Cortex of kidney (tissue), 1 donor: ENCODE results near the gene REV3L.

Experiments used
- DNase-seq: peaks from one replicate; lab custom pipeline; 2025; lab: John Stamatoyannopoulos, UW

The REV3L gene

DNA sequence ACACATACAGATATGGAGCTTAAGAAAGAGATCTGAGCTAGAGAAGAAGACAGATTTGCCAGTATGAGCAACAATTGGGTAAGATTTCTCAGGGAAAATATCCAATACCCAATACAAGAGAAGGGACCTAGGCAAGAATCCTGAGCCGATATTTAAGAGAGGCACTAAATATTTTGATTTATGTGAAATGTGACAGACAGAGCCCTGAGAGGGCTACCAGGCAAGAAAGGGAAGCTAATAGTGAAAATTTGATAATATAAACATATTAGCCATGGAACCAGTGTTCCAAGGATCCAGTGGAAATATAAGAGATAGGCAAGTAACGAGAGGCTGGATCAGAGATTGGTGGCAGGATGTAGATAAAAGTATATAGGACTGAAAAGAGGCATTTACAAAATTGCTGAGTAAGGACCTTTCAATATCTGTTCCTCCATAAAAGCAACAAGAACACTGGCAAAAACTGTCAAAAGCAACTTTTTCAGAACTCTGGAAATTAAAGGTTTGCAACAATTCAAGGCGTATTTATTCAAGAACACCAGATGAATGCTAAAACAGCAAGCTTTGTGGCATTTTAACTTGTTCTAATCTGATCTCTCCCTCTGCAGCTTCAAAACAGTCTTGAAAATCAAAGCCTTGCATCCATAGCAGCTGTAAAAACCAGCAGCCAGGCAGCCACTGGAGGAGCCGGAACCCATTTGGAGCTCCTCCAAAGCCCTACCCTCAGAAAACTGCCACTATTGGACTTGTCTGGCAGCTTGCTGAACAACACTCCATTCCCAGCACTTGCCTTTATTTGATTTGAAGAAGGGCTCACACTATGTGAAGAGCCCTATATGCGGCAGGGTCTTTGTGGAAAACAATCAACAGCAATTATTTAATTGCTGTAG, 58.8 kb downstream of the REV3L start:
- DNase-seq, result no peak

DNA sequence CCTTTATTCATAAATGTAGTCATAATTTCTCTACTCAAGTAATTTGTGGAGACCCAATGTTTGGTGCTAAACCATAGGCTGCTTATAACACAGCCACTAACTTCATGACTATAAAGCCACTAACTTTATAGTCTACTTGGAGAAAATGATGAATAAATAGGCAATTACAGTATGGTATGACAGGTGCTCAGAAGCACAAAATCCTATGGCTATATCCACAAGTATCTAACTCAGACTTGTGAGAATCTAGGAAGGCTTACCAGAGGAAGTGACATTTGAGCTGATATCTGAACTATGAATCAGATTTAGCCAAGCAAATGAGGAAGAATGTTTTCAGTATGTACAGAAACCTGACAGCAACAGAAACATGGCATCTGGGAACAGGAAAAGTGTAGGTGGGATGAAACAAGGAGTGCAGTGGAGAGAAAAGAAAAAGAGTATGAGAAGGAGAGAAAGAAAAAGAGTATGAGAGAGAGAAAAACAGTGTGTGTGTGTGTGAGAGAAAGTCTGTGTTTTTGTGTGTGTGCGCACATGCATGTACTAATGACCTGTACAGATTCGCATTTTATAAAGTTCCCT, 59.9 kb downstream of the REV3L start:
- no peak for DNase-seq

DNA sequence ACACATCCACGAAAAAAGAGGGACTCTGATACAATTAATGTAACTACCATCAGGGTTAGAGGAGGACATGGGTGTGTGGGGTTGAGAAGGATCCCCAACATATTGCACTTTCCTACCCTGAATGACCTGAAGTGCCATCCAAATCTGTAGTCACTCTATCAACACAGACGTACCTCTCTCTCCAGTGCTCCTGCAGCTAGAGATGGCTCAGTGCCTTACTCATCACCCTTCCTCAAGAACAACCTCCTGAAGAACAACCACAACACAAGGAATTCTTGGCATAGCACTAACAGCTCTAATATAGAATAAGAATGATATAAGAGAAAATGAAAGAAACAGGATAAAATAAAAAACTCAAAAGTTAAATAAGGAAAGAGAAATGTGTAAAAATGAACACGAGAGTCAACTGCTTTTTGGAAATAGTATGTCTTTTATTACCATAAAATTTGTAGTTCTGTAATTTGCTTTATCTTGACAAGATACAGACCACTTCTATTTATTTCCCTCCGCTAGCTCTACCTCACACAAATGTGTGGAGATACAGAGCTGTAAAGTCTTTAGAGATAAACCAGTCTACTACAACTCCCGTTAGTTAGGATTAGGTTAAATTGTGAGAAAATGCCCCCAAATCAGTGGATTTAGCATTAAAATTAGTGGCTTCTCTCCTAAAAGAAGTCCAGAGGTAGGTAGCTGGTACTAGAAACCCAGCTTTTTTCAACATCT, 63.9 kb downstream of the REV3L start:
- DNase-seq, result no peak

DNA sequence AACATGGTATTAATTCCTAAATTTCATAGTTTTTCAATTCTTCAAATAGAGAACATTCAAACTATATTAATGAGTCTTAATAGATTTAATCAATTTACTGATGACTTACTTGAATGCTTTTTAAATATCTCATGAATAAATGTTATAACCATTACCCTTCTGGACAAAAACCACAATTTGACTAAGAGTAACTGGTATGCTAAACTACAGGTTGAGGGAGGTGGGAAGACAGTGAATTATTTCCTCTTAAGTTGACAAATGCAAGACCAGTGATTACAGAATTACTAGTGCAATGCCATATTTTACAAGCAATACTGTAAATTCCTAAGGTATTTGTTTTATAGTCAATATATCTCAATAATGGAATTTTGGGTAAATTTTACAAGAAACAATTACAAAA, 65.1 kb downstream of the REV3L start:
- no peak for DNase-seq

DNA sequence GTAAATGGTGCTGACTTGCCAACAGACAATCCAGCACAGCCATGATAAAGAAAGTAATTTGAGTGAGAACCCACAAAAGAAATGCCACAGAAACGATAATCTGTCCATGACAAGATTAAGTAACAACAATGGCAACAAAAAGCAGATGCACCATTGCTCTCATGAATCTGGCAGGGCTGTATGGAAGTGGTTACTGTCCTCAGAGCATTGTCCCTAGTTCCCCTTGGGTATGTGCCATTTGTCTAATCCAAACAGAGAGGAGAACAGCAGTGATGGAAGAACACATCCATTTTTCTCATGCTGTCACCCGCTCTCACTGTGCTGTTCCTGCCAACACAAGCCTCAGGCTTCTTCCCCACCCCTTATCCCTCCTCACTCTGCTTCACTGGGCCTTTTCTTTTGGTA, 65.8 kb downstream of the REV3L start:
- no peak for DNase-seq

GRCh38 chr6:111416529-111416928, 66.5 kb downstream of the REV3L start:
- DNase-seq, result no peak

DNA sequence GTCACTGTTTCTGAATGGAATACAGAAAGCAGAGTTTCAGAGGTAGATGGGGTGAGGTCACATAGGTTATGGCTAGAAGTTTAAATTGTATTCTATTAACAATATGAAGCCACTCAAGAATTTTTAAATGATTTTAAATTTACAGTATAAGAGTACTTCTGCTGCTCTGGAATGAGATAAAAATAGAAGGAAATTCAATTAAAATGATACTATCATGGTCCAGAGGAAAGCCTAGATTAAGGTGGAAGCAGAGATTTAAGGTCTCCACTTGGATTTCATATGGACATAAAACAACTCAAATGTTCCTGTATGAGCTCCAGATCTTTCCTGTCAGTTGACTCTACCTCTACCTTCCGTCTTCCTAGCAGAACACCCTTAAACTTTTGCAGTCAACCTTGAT, 68.6 kb downstream of the REV3L start:
- no peak for DNase-seq

GRCh38 chr6:111411978-111412566, 70.9 kb downstream of the REV3L start:
- DNase-seq, result no peak

DNA sequence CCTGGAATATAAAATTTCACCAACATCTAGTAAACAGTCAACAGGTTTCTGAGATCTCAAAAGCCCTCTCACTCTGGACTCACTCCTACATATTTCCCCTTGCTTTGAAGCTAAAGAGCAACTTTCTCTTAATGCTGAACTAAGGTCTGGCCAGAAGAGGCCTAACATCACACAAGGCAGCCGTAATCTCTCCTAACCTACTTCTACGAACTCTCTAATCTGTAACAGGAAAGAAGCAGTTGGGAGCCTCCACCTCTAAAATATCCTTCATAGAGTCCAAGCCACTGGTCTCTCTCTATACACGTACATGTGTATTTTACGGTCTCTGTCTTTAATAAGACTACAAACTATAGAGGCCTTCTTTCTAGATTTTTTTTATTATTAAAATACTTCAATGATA, 72.0 kb downstream of the REV3L start:
- DNase-seq, result no peak

DNA sequence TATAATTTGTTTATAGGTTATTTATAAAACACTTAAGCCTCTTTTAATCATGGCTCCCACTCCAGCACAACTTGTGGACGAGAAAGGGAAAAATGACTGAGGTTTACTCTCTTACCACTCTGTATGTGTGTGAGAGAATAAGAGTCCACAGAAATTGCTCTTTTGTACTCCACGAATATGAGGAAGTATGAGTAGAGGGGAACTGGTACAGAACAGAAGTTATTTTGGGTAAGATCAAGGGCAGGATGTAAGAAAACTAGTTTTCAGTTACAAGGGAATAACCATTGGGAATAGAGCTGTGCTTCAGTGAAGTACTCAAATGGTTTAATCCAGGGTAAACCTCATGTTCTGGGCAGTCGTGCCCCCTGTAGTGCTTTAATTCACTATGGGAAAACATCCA, 72.6 kb downstream of the REV3L start:
- DNase-seq, result no peak

DNA sequence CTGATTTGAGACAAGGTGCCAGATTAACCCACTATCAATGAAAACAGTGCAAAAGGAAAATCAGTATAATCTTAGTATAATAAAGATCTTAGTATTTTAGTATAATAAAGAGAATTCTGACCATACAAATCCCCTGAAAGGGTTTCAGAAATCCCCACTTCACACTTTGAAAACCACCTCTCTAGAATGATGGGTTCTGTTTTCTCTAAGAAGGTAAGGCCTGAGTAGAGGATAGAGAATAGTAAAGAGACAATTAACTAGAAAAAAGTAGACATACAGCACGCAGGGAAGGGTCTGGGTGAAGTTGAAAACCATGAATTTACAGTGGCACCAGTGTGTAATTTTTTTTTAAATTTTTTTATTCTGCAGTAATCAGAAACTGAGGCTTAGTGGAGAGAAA, 73.6 kb downstream of the REV3L start:
- no peak for DNase-seq

DNA sequence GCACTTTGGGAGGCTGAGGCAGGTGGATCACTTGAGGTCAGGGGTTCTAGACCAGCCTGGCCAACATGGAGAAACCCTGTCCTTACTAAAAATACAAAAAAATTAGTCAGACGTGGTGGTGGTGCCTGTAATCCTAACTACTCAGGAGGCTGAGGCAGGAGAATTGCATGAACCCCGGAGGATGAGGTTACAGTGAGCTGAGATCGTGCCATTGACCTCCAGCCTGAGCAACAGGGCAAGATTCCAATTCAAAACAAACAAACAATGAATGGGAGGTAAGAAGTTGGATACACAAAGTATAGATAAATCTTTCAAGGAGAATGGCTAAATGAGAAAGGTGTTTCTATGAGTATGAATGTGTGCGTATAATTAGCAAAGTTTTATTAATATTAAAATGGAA, 75.3 kb downstream of the REV3L start:
- DNase-seq, result no peak

DNA sequence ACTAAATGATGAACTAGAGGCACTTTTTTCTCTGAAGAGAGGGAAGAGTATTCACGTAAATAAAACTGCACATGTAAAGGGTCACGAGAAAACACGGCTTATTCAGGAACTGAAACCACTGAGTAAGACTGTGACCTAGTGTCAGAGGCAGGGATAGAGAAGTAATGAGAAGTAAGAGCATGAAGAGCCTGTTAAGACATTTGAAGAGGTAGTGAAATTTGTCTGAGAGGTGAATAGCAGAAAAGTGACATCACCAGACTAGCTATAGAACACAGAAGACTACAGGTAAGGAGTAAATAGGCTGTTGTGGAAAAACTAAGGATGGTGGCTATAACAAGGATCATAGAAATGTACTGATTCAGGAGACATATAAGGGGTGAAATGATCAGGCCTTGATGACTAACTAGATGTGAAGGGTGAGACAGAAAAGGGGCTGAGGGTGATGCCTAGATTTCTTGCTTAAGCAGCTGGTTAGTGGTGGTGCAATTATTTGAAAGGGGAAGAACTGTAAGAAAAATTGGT, 76.8 kb downstream of the REV3L start:
- DNase-seq, result no peak

DNA sequence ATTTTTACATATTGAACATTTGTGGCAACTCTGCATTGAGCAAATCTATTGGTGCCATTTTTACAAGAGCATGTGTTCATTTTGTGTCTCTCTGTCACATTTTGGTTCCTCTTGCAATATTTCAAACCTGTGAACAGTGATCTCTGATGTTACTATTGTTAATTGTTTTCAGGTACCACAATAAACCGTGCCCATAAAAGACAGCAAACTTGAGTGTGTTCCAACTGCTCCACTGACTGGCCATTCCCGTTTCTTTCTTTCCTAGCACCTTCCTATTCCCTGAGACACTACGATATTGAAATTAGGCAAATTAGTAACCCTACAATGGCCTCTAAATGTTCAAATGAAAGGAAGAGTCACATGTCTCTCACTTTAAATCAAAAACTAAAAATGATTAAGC, 79.6 kb downstream of the REV3L start:
- DNase-seq, result no peak

- no peak for DNase-seq
Observed at GRCh38 chr6:111399626-111400025, 83.4 kb downstream of the REV3L start.

DNA sequence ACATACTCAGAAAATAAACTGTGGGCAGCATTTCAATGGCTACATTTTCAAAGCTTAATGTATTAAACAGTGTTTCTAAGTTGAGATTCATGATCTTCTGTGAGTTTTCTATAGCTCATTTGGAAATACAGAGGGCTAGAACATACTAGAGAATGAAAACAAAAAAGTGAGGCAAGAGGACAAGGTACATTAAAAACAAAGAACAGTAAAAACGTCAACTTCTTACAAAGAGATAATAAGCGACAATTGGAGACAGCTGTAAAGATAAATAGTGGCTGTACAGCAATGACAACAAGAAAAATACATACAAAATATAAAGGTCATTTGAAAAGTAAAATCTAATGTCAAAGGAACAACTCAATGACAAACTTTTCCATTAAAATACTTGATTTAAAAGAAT, 94.3 kb downstream of the REV3L start:
- DNase-seq, result no peak

- no peak for DNase-seq
Observed at GRCh38 chr6:111382476-111383294, 100.3 kb downstream of the REV3L start.

DNA sequence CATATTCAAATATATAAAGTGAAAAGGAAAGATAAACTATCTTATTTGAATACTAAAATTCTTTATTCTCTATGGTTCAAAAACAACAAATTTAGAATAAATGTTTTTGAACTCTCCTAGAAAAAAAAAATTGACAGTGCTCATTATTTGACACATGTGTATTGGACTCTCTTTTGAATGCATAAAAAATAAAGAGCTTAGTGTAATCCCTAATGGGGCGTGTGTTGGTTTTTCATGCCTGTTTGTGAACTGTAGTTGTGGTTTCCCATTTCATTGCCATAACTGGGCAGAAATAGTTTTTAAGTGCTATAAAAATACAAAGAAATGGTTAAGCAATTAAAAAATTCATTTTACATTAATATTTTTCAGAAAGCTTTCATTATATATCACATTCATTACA, 101.3 kb downstream of the REV3L start:
- no peak for DNase-seq

- no peak for DNase-seq
Observed at GRCh38 chr6:111381123-111381522, 101.9 kb downstream of the REV3L start.

DNA sequence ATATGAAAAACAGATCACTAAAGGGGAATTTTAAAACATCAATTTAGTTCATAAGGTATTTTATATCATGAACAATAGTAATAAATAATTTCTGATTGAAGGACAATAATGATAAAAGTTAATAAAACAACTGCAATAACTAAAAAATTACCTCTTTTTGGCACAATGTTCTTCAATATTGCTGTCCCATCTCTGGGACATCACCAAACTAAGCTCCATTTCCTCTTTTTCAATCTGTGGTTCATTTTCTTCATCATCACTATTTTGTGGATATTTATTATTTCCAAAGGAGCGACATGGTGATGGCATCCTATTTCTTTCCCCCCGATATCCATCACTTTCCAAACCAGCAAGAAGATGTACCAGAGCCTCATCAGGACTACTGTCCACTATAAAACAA, 103.2 kb downstream of the REV3L start:
- DNase-seq, result no peak

- DNase-seq, result no peak
Observed at GRCh38 chr6:111379302-111379701, 103.7 kb downstream of the REV3L start.
